ENCODE measurements around the gene ACOX1.

Gene ACOX1

GRCh38 chr17:75995385-75995925, 16.5 kb upstream of the ACOX1 start:
- Histone ChIP-seq H3F3A (ENCODE audit: low read depth) (peaks cover 12% of the 10 kb centered on the region), H3K9me2 (replicated peaks; ENCODE audit: low read depth, low read length) (no peaks in the 10 kb centered on the region), H3K4me1 (ENCODE audit: insufficient read depth, low read length, poor library complexity, severe bottlenecking) (peaks cover 34% of the 10 kb centered on the region), H3K4me2 (ENCODE audit: low read depth, low read length, poor library complexity, severe bottlenecking) (no peak overlapping the region), H3K4me3 (ENCODE audit: low read length, poor library complexity, severe bottlenecking) (no peak overlapping the region), H3K9ac (ENCODE audit: low read depth, low read length, poor library complexity, severe bottlenecking) (no peak overlapping the region), H3K79me2 (ENCODE audit: insufficient read depth, low read length) (no peaks in the 10 kb centered on the region), H2AFZ (ENCODE audit: low read length) (no peak overlapping the region), H4K20me1 (ENCODE audit: insufficient read depth, low read length, poor library complexity, severe bottlenecking) (no peaks in the 10 kb centered on the region), H3K9me3 (ENCODE audit: insufficient read depth, low read depth, low read length) (no peaks in the 10 kb centered on the region), H3K27me3 (ENCODE audit: insufficient read depth, low read length, poor library complexity, severe bottlenecking) (no peaks in the 10 kb centered on the region), H3K36me3 (ENCODE audit: insufficient read depth, low read length) (peaks cover 28% of the 10 kb centered on the region; the same call in 1 of the 2 replicates)
- TF ChIP-seq, protein P1, sequence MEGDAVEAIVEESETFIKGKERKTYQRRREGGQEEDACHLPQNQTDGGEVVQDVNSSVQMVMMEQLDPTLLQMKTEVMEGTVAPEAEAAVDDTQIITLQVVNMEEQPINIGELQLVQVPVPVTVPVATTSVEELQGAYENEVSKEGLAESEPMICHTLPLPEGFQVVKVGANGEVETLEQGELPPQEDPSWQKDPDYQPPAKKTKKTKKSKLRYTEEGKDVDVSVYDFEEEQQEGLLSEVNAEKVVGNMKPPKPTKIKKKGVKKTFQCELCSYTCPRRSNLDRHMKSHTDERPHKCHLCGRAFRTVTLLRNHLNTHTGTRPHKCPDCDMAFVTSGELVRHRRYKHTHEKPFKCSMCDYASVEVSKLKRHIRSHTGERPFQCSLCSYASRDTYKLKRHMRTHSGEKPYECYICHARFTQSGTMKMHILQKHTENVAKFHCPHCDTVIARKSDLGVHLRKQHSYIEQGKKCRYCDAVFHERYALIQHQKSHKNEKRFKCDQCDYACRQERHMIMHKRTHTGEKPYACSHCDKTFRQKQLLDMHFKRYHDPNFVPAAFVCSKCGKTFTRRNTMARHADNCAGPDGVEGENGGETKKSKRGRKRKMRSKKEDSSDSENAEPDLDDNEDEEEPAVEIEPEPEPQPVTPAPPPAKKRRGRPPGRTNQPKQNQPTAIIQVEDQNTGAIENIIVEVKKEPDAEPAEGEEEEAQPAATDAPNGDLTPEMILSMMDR (conservative IDR thresholded peaks at IDR 0.05; ENCODE audit: low read length), result no peak
- no peak for TF ChIP-seq EZH2phosphoT487 (IDR thresholded peaks at IDR 0.05; ENCODE audit: borderline replicate concordance)

DNA sequence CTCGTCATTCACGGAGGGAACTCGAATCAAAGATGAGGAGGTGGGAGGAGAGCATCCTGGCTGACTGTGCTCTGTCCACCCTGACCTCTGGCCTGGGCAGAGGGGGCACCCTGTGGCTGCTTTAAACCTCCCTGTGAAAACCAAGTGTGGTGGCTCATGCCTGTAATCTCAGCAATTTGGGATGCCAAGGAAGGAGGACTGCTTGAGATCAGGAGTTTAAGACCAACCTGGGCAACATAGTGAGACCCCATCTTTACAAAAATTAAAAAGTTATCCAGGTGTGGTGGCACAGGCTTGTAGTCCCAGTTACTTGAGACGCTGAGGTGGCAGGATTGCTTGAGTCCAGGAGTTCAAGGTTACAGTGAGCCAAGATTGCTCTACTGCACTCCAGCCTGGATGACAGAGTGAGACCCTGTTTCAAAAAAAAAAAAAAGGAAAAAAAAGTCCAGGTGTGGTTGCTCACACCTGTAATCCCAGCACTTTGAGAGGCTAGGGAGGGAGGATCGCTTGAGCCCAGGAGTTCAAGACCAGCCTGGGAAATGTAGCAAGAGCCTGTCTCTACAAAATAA, 15.9 kb upstream of the ACOX1 start:
- no peaks in the 10 kb centered on the region for H3K27me3 ChIP-seq (ENCODE audit: insufficient read depth, low read length, poor library complexity, severe bottlenecking)
- H2AFZ ChIP-seq (ENCODE audit: low read length), result no peak overlapping the region
- no peaks in the 10 kb centered on the region for H3K79me2 ChIP-seq (ENCODE audit: insufficient read depth, low read length)
- H3F3A ChIP-seq (ENCODE audit: low read depth), result peaks cover 12% of the 10 kb centered on the region
- H4K20me1 ChIP-seq (ENCODE audit: insufficient read depth, low read length, poor library complexity, severe bottlenecking), result no peaks in the 10 kb centered on the region
- no peak overlapping the region for H3K9ac ChIP-seq (ENCODE audit: low read depth, low read length, poor library complexity, severe bottlenecking)
- peaks cover 28% of the 10 kb centered on the region; the same call in 1 of the 2 replicates for H3K36me3 ChIP-seq (ENCODE audit: insufficient read depth, low read length)
- H3K4me2 ChIP-seq (ENCODE audit: low read depth, low read length, poor library complexity, severe bottlenecking), result no peak overlapping the region
- no peak overlapping the region for H3K4me3 ChIP-seq (ENCODE audit: low read length, poor library complexity, severe bottlenecking)
- peaks cover 30% of the 10 kb centered on the region for H3K4me1 ChIP-seq (ENCODE audit: insufficient read depth, low read length, poor library complexity, severe bottlenecking)
- no peak for TF ChIP-seq EZH2phosphoT487 (IDR thresholded peaks at IDR 0.05; ENCODE audit: borderline replicate concordance)
- TF ChIP-seq, protein P1 (conservative IDR thresholded peaks at IDR 0.05; ENCODE audit: low read length), result no peak
- H3K9me3 ChIP-seq (ENCODE audit: insufficient read depth, low read depth, low read length), result no peaks in the 10 kb centered on the region
- H3K9me2 ChIP-seq (replicated peaks; ENCODE audit: low read depth, low read length), result no peaks in the 10 kb centered on the region

DNA sequence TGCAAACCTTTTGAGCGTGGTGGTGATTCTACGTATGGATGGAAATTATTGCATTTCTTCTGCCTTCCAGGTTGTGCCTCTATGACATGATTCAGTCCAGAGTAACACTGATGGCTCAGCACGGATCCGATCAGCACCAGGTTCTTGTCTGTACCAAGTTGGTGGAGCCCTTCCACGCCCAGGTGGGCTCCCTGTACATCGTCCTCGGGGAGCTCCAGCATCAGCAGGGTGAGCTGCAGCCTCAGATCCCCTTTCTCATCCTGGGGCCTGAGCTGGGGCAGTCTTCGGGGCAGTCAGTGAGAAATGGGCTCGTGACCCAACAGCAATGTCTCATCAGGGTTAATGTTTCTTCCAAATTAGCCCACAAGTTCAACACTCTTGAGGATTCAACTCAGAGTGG, 12.4 kb upstream of the ACOX1 start:
- Histone ChIP-seq H3K27me3 (ENCODE audit: insufficient read depth, low read length, poor library complexity, severe bottlenecking) (no peaks in the 10 kb centered on the region), H3K4me2 (ENCODE audit: low read depth, low read length, poor library complexity, severe bottlenecking) (no peak overlapping the region), H4K20me1 (ENCODE audit: insufficient read depth, low read length, poor library complexity, severe bottlenecking) (no peaks in the 10 kb centered on the region), H3K9ac (ENCODE audit: low read depth, low read length, poor library complexity, severe bottlenecking) (no peak overlapping the region), H3K36me3 (ENCODE audit: insufficient read depth, low read length) (peaks cover 34% of the 10 kb centered on the region; the same call in 1 of the 2 replicates), H3K9me2 (replicated peaks; ENCODE audit: low read depth, low read length) (no peaks in the 10 kb centered on the region), H3F3A (ENCODE audit: low read depth) (no peaks in the 10 kb centered on the region), H3K79me2 (ENCODE audit: insufficient read depth, low read length) (no peaks in the 10 kb centered on the region), H3K4me1 (ENCODE audit: insufficient read depth, low read length, poor library complexity, severe bottlenecking) (peaks cover 1% of the 10 kb centered on the region), H3K4me3 (ENCODE audit: low read length, poor library complexity, severe bottlenecking) (no peak overlapping the region), H3K9me3 (ENCODE audit: insufficient read depth, low read depth, low read length) (no peaks in the 10 kb centered on the region), H2AFZ (ENCODE audit: low read length) (no peak overlapping the region)
- TF ChIP-seq, protein P1 (conservative IDR thresholded peaks at IDR 0.05; ENCODE audit: low read length), result no peak
- no peak for TF ChIP-seq EZH2phosphoT487 (IDR thresholded peaks at IDR 0.05; ENCODE audit: borderline replicate concordance)
